ENCODE data around the gene RNF175. TPM values are rescaled to one million over a fixed set of nuclear protein-coding genes. Genes with fewer than 3 reads are reported as not detected.

The RNF175 gene
- total RNA-seq, 4 donors from 2014 or later: 0.96 TPM; not detected in 3

- intact Hi-C loops (cut with DNase I; ENCODE audit: low total_unique reads): no loop called here
- no peak for DNase-seq
- WGBS, 2 donors (ENCODE audit: low coverage in 1 of 2): 58% methylated on average over 10 of the region's 10 CpGs; no CpG with 5 or more reads in 1 of the 2 donors
- Histone ChIP-seq H3K36me3 (no peaks in the 10 kb centered on the region), H3K27ac (no peak overlapping the region), H3K4me1 (peaks cover 9 to 50% (median 33%) of the 10 kb centered on the region in 4 donors), H3K27me3 (peaks cover 87% of the 10 kb centered on the region), H3K9me3 (no peaks in the 10 kb centered on the region), H3K4me3 (peak overlapping the region in 2 of 4 donors; percentile 14 to 33)
- TF ChIP-seq POLR2AphosphoS5 (IDR thresholded peaks at IDR 0.05): no peak
- TF ChIP-seq EP300 (IDR thresholded peaks at IDR 0.05; ENCODE audit: low read depth): no peak
- no peak for TF ChIP-seq POLR2A (IDR thresholded peaks at IDR 0.05)
- TF ChIP-seq CTCF (IDR thresholded peaks at IDR 0.05): no peak
- in situ Hi-C loops (cut with MboI; ENCODE audit: low pct_ligation_motif_present in 1 of 4, low pct_unique_long_range_greater_than_20kb in 1 of 4, low sequenced_read_pairs in 3 of 4): loop anchor here in 2 of 4 donors (25.0 kb wide), 2 partner anchors 522 to 722 kb away; no protein-coding TSS in a partner anchor
These were observed 30.7 kb upstream of the RNF175 start for GRCh38 chr4:153790500-153790865.

- H3K4me3 ChIP-seq: no peak overlapping the region
- DNase-seq: no peak
These were observed 30.1 kb upstream of the RNF175 start for GRCh38 chr4:153789741-153790499.

DNA sequence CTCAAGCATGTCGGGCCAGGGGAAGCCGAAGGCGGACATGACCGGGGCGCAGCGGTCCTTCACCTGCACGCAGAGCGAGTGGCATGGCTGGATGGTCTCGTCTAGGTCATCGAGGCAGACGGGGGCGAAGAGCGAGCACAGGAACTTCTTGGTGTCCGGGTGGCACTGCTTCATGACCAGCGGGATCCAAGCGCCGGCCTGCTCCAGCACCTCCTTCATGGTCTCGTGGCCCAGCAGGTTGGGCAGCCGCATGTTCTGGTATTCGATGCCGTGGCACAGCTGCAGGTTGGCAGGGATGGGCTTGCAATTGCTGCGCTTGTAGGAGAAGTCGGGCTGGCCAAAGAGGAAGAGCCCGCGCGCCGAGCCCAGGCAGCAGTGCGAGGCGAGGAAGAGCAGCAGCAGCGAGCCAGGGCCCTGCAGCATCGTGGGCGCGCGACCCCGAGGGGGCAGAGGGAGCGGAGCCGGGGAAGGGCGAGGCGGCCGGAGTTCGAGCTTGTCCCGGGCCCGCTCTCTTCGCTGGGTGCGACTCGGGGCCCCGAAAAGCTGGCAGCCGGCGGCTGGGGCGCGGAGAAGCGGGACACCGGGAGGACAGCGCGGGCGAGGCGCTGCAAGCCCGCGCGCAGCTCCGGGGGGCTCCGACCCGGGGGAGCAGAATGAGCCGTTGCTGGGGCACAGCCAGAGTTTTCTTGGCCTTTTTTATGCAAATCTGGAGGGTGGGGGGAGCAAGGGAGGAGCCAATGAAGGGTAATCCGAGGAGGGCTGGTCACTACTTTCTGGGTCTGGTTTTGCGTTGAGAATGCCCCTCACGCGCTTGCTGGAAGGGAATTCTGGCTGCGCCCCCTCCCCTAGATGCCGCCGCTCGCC lies 28.8 kb upstream of the RNF175 start, which contains the start of gene SFRP2:
TSS of gene SFRP2 (minus strand) at position 671 of the 864 bp plus-strand sequence. CDS start at position 423, 248 bp downstream.
- intact Hi-C loops (cut with DNase I; ENCODE audit: low total_unique reads): no loop called here
- no peaks in the 10 kb centered on the region for H3K36me3 ChIP-seq
- peaks cover 9 to 41% (median 32%) of the 10 kb centered on the region in 4 donors for H3K4me1 ChIP-seq
- H3K27me3 ChIP-seq: peaks cover 99% of the 10 kb centered on the region
- DNase-seq: no peak
- peak within 1 kb of the TSS in 2 of 4 donors; percentile 21 to 39 for H3K4me3 ChIP-seq
- peak within 1 kb of the TSS in 1 of 4 donors; percentile 21 for H3K27ac ChIP-seq
- in situ Hi-C loops (cut with MboI; ENCODE audit: low pct_ligation_motif_present in 1 of 4, low pct_unique_long_range_greater_than_20kb in 1 of 4, low sequenced_read_pairs in 3 of 4): loop anchor here in 2 of 4 donors (25.0 kb wide), 2 partner anchors 524 to 724 kb away; no protein-coding TSS in a partner anchor
- WGBS, 2 donors (ENCODE audit: low coverage in 1 of 2): 4% methylated on average over 42 of the region's 72 CpGs; no CpG with 5 or more reads in 1 of the 2 donors
- no peaks in the 10 kb centered on the region for H3K9me3 ChIP-seq
- no peak for TF ChIP-seq POLR2A (IDR thresholded peaks at IDR 0.05)
- no peak for TF ChIP-seq POLR2AphosphoS5 (IDR thresholded peaks at IDR 0.05)
- TF ChIP-seq CTCF (IDR thresholded peaks at IDR 0.05): no peak
- TF ChIP-seq EP300 (IDR thresholded peaks at IDR 0.05; ENCODE audit: low read depth): no peak

More at GRCh38 chr4:153789741-153790499, 30.1 kb upstream of the RNF175 start:
- WGBS, 2 donors (ENCODE audit: low coverage in 1 of 2): 49 to 52% methylated on average over 9 to 28 of the region's 28 CpGs
- H3K36me3 ChIP-seq: no peaks in the 10 kb centered on the region
- in situ Hi-C loops (cut with MboI; ENCODE audit: low pct_ligation_motif_present in 1 of 4, low pct_unique_long_range_greater_than_20kb in 1 of 4, low sequenced_read_pairs in 3 of 4) (loop anchor here in 2 of 4 donors (25.0 kb wide), 2 partner anchors 522 to 722 kb away; no protein-coding TSS in a partner anchor), intact Hi-C loops (cut with DNase I; ENCODE audit: low total_unique reads) (no loop called here)
- H3K27ac ChIP-seq: no peak overlapping the region
- H3K4me1 ChIP-seq: peaks cover 9 to 50% (median 33%) of the 10 kb centered on the region in 4 donors
- peaks cover 90% of the 10 kb centered on the region for H3K27me3 ChIP-seq
- H3K9me3 ChIP-seq: no peaks in the 10 kb centered on the region
- TF ChIP-seq CTCF (IDR thresholded peaks at IDR 0.05) (no peak), POLR2AphosphoS5 (IDR thresholded peaks at IDR 0.05) (no peak), EP300 (IDR thresholded peaks at IDR 0.05; ENCODE audit: low read depth) (no peak), POLR2A (IDR thresholded peaks at IDR 0.05) (no peak)

Measured in transverse colon (tissue), 4 donors.